GM18909 (cell line): ENCODE data around the gene KLF15.

Source experiments
- ATAC-seq: cut with Tn5 transposase; IDR thresholded peaks from one replicate; pipeline ENCODE4 v1.9.1; 2021; ENCODE audit warnings: mild to moderate bottlenecking; ENCODE audit not compliant: unreplicated experiment, poor library complexity

Gene KLF15

DNA sequence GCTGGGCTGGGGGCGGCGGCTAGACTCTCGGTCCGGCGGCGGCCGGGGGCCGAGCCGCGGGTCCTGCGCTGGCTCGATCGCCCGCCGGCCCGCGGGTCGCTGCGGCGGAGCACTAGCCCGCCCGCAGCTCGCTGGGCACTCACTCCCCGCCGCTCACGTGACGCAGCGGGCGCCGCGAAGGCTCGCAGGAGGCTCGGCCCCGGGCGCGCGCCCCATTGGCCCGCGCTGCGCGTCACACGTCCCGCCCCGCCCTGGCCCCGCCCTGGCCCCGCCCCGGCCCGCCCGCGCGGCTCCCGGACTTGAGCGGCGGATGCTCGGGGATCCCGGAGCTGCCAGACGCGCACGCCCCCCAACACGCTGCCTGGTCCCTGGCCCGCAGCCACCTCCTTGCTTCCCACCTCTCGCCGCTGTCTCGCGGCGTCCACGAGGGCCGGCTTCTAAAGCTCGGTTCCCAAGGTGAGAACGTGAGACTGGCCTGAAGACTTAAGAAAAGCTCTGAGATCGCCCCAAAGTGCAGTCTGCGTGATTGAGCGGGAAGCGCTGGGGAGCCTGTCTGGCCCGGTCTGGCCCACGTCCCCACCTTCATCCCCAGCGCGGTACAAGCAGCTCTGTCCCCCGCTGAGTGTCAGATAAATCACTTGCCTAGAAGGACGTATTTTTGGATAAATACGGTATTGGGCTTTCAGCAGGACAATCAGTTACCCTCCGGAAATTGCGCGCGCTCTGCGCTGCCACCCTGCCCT, at the start of gene KLF15:
Gene KLF15 (minus strand): TSS at position 114 of the 743 bp plus-strand sequence. CDS start 4,486 bp downstream, outside the sequence.
- ATAC-seq, result peak; percentile 92

DNA sequence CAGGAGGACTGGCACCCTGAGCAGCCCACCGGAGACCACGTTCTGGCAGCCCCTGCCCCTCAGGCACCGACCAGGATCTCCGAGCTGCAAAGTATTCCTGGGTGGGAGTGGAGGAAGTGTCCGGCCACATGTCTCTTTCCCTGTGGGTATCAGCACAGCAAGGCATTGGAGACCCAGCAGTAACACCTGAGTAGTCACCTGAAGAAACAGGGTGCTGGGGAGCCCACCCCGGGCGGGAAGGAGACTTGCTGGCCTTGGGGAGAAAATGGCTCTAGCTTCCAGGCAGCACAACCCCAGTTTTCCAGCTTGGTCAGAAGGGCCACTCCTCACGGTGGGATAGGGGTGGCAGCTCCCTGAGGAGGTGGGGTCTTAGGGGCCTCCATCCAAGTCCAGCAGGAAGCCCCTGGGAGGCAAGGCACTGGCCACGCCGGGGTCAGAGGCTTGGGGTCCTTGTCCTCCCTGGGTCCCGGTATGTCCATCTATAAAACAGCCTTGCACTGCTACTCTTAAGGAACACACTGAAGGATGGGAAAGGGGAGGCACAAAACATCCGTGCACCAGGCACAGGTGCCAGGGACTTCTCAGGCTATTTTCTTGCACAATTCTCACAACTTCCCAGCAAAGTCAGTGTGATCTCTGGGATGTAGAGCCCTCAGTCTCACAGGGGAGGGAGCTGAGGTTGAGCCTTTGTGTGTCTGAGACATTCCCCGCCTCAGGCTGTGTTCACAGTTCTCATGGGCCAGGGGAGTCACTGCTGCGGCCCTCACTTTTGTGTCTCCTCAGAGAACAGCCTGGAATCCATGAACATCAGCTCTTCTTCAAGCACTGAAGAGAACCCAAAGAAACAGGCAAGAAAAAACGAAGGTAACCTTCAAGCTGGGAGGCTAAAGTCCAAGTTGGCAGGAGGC, 49.4 kb upstream of the KLF15 start:
- no peak for ATAC-seq

DNA sequence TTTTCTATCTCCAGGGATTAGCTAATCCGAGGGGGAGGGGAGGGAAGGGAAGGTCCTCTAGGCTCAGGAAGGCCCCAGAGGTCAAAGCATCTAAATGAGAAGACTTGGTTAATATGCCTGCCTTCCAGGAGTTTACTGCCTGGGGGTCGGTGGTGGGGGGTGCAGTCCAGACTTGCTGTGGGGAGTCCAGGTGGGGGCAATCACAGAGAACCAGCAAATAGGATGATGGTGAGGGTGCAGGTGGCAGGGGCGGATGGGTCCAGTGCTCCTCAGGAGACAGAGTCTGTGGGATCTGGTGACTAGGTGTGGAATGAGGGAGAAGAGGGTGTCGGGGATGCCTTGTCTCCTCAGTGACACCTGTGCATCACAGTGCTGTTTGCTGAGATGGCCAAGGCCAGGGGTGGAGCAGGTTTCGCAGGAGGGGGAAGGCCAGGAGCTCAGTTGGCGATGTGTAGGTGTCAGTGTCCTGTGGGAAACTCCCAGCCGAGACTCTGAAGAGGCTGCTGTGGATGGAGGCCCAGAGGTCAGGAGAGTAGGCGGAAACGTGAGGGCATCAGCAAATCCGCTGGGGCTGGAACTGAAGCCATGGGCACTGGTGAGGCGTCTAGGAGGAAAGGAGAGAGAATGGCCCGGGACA, 45.6 kb upstream of the KLF15 start:
- no peak for ATAC-seq

DNA sequence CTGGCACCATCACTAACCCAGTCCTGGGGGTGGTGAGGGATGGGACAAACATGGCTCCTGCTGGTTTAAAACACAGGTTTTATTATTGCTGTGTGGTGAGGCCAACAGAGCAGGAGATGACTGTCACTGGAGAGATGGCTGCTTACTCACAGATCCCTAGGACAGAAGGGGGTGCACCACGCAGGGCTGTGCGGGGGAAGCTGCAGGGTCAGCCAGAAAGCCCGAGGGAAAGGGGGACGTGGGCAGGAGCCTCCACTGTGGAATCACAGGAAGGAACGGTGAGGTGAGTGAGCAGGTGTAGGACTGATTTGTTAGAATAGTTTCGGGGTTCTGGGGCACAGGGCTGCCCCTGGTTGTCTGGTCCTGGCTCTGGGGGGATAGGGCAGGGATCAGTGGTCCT, 45.0 kb upstream of the KLF15 start:
- ATAC-seq, result no peak

DNA sequence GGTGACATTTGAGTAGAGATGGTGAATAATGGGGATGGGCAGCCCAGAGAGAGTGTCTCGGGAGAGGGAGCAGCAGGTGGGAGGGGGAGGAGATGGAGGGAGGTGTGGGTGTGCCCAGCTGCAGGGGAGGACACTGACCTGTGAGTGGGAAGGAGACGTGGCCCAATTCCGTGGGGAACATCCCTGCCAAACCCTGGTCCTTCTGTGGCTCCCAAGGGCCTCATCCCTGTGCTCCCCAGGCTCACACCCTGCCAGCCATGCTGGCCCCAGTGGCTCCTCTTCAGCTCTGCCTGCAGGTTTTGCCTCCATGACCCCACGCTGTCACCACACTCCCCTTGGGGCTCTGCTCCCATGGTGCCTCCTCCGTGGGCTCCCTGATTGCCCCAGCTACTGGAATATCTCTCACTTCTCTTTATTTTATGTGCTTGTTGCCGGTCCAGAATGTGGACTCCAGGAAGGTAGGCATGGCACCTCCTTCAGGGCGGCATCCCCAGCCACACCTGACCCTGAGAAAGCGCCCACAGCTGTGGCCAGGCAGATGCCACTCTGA, 44.5 kb upstream of the KLF15 start:
- no peak for ATAC-seq

DNA sequence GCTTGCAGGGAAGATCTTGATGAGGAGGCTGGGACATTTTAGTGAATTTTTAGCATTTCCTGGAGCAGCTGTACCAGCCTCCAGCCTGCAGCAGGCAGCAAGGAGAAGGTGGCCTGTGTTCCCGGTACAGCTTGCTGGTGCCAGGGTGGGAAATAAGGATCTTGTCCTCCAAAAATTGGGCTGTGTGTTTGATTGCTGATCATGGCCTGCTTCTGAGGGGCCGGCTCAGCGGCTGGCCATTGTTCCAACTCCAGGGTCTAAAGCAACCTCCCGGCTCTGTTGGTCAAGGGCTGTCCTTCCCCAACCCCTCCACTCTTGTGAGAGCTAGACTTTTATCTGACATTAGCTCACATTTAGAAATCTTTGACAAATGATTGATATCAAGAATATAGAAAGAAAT, 42.5 kb upstream of the KLF15 start:
- ATAC-seq, result no peak

DNA sequence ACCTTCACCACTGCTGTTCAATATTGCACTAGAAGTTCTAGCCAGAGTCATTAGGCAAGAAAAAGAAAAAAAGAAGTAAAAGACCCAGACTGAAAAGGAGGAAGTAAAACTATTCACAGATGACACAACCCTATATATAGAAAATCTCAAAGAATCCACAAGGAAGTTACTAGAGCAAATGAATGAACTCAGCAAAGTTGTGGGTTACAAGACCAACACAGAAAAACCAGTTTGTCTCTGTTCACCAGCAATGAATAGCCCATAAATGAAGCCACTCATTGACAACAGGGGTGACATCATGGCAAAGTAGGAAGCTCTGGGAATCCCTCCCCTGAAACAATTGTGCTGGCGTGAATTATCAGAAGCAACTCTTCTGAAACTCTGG, 42.1 kb upstream of the KLF15 start:
- ATAC-seq, result no peak

DNA sequence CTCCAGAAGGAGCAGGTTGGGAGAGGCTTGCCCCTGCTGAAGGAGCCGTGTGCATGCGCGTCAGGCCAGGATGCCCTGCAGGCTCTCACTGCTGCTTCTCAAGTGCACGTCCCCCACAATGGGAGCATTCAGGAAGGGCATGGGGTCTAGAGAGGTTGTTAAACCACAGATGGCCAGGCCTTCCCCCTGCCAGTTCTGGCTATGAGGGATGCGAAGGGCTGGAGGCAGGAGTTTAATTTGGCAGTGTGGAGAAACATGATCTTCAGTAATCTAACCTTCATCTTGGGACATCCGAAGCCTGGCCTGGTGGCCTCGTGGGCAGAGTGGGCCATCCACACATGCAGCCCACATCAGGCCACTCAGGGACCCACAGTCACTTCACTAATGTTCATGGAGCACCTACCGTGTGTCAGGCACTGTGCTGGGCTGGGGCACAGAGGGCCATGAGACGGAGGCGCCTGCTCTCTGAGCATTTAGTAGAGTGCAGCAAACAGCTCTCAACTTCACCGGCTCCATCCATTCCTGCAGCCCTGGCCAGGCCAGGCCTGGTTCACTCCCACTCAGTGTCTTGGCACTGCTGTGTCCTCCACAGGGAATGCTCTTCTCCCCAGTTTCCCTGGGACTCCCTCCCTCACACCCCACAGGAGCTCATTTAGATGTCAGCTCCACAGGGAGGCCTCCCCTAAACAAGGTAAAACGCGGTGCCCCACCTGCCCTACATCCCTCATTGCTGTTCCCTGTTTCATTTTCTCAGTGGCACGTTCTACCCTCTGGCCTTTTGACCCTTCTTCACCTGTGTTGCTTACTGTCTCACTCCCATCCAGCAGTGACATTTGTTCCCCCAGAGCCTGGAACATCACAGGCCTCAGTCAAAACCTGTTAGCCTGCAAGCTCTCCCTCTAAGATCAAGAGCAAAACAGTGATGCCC, 41.5 kb upstream of the KLF15 start:
- ATAC-seq, result no peak

DNA sequence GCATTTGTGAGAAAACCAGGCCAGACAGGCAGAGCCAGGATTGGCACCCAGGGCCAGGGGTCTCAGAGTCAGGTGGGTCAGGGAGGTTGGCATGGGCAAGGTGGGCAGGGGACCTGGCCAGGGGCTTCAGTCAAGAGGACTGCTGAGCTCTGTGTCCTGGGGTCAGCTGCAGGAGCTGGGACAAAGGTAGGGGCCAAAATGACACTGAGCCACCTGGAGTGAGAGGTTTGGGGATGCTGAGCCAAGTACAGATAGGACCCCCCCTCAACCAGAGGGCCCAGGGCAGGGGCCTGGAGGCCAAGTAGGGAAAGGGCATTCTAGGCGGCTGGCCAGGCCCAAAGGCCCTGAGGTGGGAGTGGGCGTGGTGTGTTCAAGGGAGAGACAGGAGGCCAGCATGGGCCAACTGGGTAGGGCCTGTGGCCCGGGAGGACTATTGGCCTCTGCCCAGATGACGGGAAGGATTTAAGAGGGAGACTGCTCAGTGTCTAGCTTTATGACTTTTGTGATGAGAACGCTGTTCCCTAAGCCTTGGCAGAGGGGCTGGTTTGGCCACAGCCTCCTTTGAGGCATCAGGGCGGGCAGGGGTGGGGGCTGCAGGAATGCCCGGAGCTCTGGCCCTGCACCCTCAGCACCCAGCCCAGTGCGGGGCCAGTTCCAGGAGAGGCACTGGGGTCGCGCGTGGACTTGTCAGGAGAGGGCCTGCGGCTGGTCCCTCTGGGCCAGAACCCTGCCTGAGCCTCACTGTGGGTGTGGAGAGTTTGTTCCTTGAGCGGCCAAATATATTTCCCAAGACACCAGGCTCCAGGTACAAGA, 40.6 kb upstream of the KLF15 start:
- no peak for ATAC-seq

DNA sequence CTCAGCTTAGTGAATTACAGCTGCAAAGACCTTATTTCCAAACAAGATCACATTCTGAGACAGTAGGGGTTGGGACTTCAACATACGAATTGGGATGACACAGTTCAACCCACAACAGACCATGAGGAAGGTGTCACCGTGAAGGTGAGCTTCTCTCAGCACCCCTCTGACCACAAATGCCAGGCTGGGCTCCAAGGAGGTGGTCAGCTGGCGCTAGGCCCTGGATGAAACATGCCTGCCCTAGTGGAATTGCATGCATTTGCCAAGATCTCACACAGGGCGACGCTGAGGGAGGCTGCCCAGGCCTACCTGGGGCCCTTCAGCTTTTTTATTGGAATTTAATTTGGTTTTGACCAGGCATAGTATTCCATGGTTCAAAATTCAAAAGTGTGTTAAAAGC, 39.3 kb upstream of the KLF15 start:
- no peak for ATAC-seq

DNA sequence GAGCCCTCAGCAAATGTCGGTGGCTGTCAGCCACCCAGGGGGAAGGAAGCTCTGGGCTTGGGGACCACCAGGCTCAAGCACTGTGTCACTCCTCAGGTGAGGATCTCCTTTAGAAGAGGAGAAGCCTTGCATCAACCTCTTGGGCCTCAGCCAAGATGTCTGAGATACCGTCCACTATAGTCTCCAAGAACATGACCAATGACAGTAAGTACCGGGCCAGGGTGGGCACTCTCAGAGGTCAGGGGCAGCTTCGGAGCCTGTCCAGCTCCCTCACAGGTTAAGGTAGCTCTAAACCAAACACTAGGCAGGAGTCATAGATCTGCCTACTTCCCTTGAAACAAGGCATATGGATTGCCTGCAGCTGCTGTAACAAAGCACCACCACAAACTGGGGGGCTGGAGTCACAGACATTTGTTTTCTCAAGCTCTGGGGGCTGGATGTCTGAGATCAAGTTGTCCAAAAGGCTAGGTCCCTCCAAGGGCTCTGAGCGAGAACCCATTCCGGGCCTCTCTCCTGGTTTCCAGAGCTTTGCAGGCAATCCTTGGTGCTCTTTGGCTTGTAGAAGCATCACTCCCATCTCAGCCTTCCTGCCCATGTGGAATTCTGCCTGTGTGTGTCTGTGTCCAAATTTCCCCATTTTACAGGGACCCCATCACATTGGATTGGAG, 38.8 kb upstream of the KLF15 start:
- ATAC-seq, result no peak

DNA sequence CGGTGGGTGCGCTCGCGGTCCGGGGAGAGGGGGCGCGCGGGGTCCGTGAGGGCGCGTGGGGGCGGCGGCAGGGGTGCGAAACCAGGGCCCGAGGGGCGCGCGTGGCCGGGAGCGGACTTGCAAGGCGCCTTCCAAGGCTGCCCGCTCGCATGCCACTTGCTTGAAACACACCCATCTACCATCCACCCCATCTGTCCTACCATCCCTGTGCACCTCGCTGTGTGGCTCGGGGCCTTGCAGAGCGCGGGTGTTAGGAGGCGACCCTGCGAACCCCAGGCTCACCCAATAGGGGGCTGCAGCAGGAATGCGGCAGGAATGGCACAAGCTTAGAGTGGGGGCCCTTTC, 37.7 kb upstream of the KLF15 start:
- ATAC-seq, result no peak

DNA sequence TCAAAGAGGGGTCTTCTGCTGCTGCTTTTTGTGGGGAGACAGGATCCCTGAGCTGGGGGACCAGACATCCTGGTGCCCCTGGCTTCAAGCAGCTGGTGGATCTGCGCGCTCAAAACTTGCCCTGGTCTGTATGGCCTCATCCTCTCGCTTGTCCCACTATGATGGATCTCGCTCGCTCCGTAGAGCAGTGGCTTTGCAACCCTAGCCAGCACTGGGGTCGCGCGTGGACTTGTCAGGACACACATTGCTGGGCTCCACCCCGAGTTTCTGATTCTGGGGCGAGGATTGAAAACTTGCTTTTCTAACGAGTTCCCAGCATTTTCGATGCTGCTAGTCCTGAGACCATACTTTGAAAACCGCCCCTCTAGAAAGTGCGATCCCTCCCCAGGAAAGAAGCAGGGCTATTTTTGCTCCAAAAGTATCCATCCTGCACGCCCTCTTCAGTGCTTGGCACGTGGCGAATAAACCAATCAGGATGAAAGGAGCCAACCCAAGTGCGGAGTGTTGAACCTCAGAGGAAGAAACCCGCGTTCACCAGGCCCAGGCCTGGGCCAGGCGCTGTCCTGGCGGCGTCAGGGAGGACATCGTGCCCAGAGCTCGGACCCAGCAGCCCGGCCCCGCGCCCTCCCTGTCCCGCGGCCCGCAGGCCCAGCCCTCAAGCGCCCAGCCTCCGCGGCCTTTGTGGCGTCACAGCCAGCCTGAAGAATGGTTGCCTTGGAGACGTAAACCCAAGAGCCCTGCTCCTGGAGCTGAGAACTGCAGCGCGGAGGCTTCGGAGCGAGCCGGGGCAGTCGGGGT, 37.2 kb upstream of the KLF15 start, which contains the start of gene CFAP100:
Gene CFAP100 (plus strand): TSS at position 731 of the 798 bp plus-strand sequence. CDS start 1,092 bp downstream, outside the sequence.
- no peak for ATAC-seq

DNA sequence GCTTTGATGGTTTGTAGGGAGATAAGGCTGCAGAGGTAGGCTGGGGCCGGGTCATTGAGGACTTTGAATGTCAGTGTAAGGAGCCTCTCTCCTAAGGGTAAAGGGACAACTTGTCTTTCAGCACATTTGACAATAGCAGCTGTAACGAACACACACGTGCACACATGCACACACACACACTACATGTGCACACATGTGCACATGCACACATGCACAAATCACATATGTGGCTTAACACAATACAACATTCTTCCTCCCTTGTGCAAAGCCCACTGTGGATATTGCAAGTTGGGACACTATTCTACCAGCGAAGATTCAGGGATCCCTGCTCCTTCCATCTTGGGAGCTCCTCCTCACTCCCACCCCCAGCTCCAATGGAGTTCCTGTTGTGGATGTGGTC, 36.4 kb upstream of the KLF15 start:
- no peak for ATAC-seq

DNA sequence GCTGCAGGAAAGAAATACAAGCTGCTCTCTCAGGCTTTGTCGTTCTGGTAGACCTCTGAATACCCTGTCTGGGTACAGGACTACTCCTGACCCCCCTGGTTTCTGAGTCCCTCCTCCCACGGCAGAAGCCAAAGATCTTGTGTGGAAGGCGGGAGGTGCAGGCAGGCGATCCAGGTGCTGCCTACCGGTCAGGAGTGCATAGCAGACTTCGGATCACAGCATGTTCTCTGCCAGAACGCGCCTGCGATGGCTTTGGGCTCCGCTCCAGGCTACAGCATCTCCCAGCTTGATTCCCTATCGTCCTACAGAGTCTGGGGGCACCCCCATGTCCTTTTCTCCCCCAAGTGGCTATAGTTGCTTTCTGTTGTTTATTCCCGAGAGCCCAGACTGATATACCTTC, 35.0 kb upstream of the KLF15 start:
- ATAC-seq, result no peak

DNA sequence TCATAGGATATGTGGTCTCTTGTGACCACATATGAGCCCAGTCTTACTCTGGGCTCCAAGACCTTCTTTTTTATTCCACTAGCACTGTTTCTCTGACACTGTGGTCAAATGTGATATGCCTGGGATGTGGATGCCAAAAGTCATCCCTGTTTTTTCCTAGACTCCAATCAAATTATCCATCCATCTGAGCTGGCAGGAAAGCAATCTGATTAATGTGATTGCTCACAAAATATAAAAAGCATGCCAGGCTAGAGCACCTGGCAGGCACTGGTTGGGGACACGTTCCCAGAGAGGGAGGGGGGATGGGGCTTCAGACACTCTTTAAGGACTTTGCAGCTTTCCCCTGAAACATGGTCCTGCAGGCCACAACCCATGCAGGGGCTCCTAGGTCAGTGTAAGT, 34.4 kb upstream of the KLF15 start:
- ATAC-seq, result no peak

DNA sequence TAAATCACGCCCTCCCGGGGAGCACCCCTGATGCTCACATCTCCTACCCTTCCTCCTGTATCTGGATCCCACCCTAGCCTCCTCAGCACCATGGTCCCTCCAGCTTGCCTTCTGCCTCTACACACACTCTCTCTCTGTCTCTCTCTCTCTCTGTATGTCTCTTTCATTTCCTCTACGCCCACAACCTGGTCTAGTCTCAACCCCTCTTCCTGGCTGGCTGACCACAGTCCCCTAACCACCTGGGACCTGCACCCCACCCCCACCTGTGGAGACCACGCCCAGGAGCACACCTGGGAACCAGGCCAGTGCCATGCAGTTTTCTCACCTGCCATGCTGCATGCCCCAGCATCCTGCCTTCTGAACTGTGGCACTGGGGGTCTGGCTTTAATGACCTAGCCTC, 33.5 kb upstream of the KLF15 start:
- ATAC-seq, result no peak

DNA sequence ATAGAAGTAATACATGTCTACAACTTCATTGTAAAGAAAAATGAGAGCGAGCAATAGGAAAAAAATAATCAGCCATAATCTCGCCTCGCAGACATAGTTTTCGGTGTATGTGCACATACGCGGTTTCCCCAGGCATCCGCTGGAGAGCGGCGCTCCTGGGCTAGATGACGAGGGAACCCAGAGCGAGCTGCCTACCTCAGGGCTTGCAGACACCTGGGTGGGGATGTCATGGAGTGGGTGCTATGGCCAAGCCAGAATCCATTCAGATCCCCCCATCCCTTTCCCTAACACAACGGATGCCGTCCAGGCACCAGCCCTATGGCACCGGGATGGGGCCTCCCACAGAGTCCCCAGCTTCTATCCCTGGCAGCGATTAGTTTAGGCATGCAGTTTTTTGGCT, 33.0 kb upstream of the KLF15 start:
- ATAC-seq, result no peak
